Liver (tissue), 9 donors: ENCODE measurements around the gene REC114. TPM values are rescaled to one million over a fixed set of nuclear protein-coding genes. Genes with fewer than 3 reads are reported as not detected.

Source experiments
- DNase-seq: peaks from one replicate; pipeline ENCODE4 v3.0.0-alpha.2; 2017; ENCODE audit warnings: low spot score
- H3K27ac ChIP-seq, 2 donors: one replicate each; pipeline ENCODE4 v1.7.0; 2013; ENCODE audit warnings: inconsistent platforms in 2 of 2, low read length in 2 of 2, control low read depth in 1 of 2, low read depth in 1 of 2, mild to moderate bottlenecking in 1 of 2
- H3K27me3 ChIP-seq, 4 donors: one replicate each; pipeline versions ENCODE4 v1.6.1 to v1.7.0; 2013; ENCODE audit warnings: low read length in 3 of 4, inconsistent platforms in 1 of 4, mild to moderate bottlenecking in 1 of 4, moderate library complexity in 1 of 4; ENCODE audit not compliant: control insufficient read depth in 4 of 4, insufficient read depth in 4 of 4
- H3K36me3 ChIP-seq, 4 donors: one replicate each; pipeline versions ENCODE4 v1.6.1 to v1.7.0; 2013; ENCODE audit warnings: low read length in 3 of 4, mild to moderate bottlenecking in 3 of 4, low read depth in 1 of 4, moderate library complexity in 1 of 4; ENCODE audit not compliant: control insufficient read depth in 4 of 4, insufficient read depth in 3 of 4
- H3K4me1 ChIP-seq, 4 donors: one replicate each; pipeline versions ENCODE4 v1.6.1 to v1.7.0; 2013; ENCODE audit warnings: low read length in 3 of 4, mild to moderate bottlenecking in 3 of 4, moderate library complexity in 1 of 4; ENCODE audit not compliant: control insufficient read depth in 4 of 4, insufficient read depth in 4 of 4
- H3K4me3 ChIP-seq, 3 donors: one replicate each; pipeline versions ENCODE4 v1.6.1 to v1.7.0; 2013; ENCODE audit warnings: low read length in 3 of 3, control low read depth in 1 of 3, low read depth in 1 of 3, mild to moderate bottlenecking in 1 of 3
- H3K9ac ChIP-seq, 2 donors: one replicate each; pipeline ENCODE4 v1.7.0; 2013; ENCODE audit warnings: low read length in 2 of 2, mild to moderate bottlenecking in 2 of 2, moderate library complexity in 2 of 2, control low read depth in 1 of 2, low read depth in 1 of 2
- H3K9me3 ChIP-seq, 4 donors: one replicate each; pipeline versions ENCODE4 v1.6.1 to v1.7.0; 2013; ENCODE audit warnings: low read length in 3 of 4; ENCODE audit not compliant: control insufficient read depth in 4 of 4
- ATF3 ChIP-seq: IDR thresholded peaks from 2 replicates; pipeline ENCODE4 v1.6.1; 2016; ENCODE audit warnings: antibody characterized with exemption
- CTCF ChIP-seq: fragments of 150-350 bp; IDR thresholded peaks from 2 replicates; pipeline ENCODE4 v1.5.1; 2017; ENCODE audit warnings: improper control_type of control experiment, low read depth, low read length; ENCODE audit not compliant: missing input control
- EGR1 ChIP-seq, 2 donors: IDR thresholded peaks; 2 replicates each; pipeline ENCODE4 v1.6.1; 2016 to 2018; ENCODE audit warnings: antibody characterized with exemption in 2 of 2, low read depth in 2 of 2
- FOXA1 ChIP-seq: IDR thresholded peaks from 2 replicates; pipeline ENCODE4 v1.6.1; 2016; ENCODE audit warnings: antibody characterized with exemption
- FOXA2 ChIP-seq: IDR thresholded peaks from 2 replicates; pipeline ENCODE4 v1.6.1; 2016; ENCODE audit warnings: antibody characterized with exemption
- GABPA ChIP-seq, 2 donors: IDR thresholded peaks in 1 of 2; conservative IDR thresholded peaks in 1 of 2; 2 replicates each; pipeline ENCODE4 v1.6.1; 2016; ENCODE audit warnings: antibody characterized with exemption in 2 of 2, mild to moderate bottlenecking in 1 of 2, moderate library complexity in 1 of 2
- HNF4A ChIP-seq, 2 donors: conservative IDR thresholded peaks; 2 replicates each; pipeline ENCODE4 v1.6.1; 2016; ENCODE audit warnings: antibody characterized with exemption in 2 of 2, mild to moderate bottlenecking in 2 of 2
- HNF4G ChIP-seq: IDR thresholded peaks from 2 replicates; pipeline ENCODE4 v1.6.1; 2016; ENCODE audit warnings: antibody characterized with exemption
- JUND ChIP-seq, 2 donors: IDR thresholded peaks; 2 replicates each; pipeline ENCODE4 v1.6.1; 2016; ENCODE audit warnings: antibody characterized with exemption in 2 of 2
- MAX ChIP-seq: IDR thresholded peaks from 2 replicates; pipeline ENCODE4 v1.6.1; 2016; ENCODE audit warnings: antibody characterized with exemption
- NR2F2 ChIP-seq: IDR thresholded peaks from 2 replicates; pipeline ENCODE4 v1.6.1; 2016; ENCODE audit warnings: antibody characterized with exemption
- RAD21 ChIP-seq, 2 donors: IDR thresholded peaks; 2 replicates each; pipeline ENCODE4 v1.6.1; 2016; ENCODE audit warnings: antibody characterized with exemption in 2 of 2, mild to moderate bottlenecking in 2 of 2
- REST ChIP-seq: IDR thresholded peaks from 2 replicates; pipeline ENCODE4 v1.6.1; 2016; ENCODE audit warnings: antibody characterized with exemption, mild to moderate bottlenecking
- RXRA ChIP-seq, 2 donors: IDR thresholded peaks; 2 replicates each; pipeline ENCODE4 v1.6.1; 2017 to 2018; ENCODE audit warnings: antibody characterized with exemption in 2 of 2, mild to moderate bottlenecking in 1 of 2
- TAF1 ChIP-seq: conservative IDR thresholded peaks from 2 replicates; pipeline ENCODE4 v1.6.1; 2016; ENCODE audit warnings: antibody characterized with exemption, mild to moderate bottlenecking
- YY1 ChIP-seq: IDR thresholded peaks from 2 replicates; pipeline ENCODE4 v1.6.1; 2016; ENCODE audit warnings: antibody characterized with exemption, mild to moderate bottlenecking
- ZBTB33 ChIP-seq: IDR thresholded peaks from 2 replicates; pipeline ENCODE4 v1.6.1; 2016; ENCODE audit warnings: antibody characterized with exemption
- WGBS: extraction: QIAGEN DNeasy Blood & Tissue Kit; methylation state at CpG from one replicate; pipeline ENCODE4 v1.1.7; 2013; 5-methylcytosine and 5-hydroxymethylcytosine counted together
- polyA plus RNA-seq, 2 donors: library from polyadenylated mRNA; stranded (reverse) in 1 of 2; unstranded in 1 of 2; fragments of 200-250 nt in 1 of 2; fragments of >200 nt in 1 of 2; fragmentation: Nextera tagmentation in 1 of 2; extraction: Ambion mirVana in 1 of 2; gene quantifications; one replicate each; pipeline versions ENCODE4 v1.2.1 to v1.2.3, GENCODE V29; 2013 to 2015
- total RNA-seq, 2 donors: library from RNA; depleted of rRNA; stranded (reverse); fragments of >200 nt; gene quantifications; one replicate each; pipeline ENCODE4 v1.2.3, GENCODE V29; 2014
- donor health status: healthy.
- donor health status: healthy.
- donor health status: healthy.
- donor health status: healthy.
- donor health status: healthy.

Gene REC114
- total and polyA plus RNA-seq, 4 donors: not detected

- Histone ChIP-seq H3K4me1 (no peaks in the 10 kb centered on the region), H3K36me3 (no peaks in the 10 kb centered on the region), H3K9ac (no peak overlapping the region), H3K27ac (no peak overlapping the region), H3K4me3 (no peak overlapping the region), H3K27me3 (no peaks in the 10 kb centered on the region), H3K9me3 (no peaks in the 10 kb centered on the region)
- DNase-seq: no peak
- TF ChIP-seq MAX (no peak), CTCF (no peak), GABPA (IDR thresholded peaks at IDR 0.05 in 1 of 2, conservative IDR thresholded peaks at IDR 0.05 in 1 of 2) (no peak), FOXA1 (no peak), YY1 (no peak), HNF4A (conservative IDR thresholded peaks at IDR 0.05) (no peak), FOXA2 (no peak), TAF1 (no peak), HNF4G (no peak), RAD21 (IDR thresholded peaks at IDR 0.05) (no peak), JUND (IDR thresholded peaks at IDR 0.05) (no peak), REST (no peak), ATF3 (no peak), RXRA (IDR thresholded peaks at IDR 0.05) (no peak), EGR1 (IDR thresholded peaks at IDR 0.05; ENCODE audit: low read depth in 2 of 2) (no peak), NR2F2 (no peak), ZBTB33 (no peak)
These were observed 39.8 kb upstream of the REC114 start for GRCh38 chr15:73403171-73403570.

GRCh38 chr15:73414876-73415275 lies 28.1 kb upstream of the REC114 start:
- Histone ChIP-seq H3K27ac (no peak overlapping the region), H3K36me3 (no peaks in the 10 kb centered on the region), H3K9ac (no peak overlapping the region), H3K27me3 (no peaks in the 10 kb centered on the region), H3K9me3 (no peaks in the 10 kb centered on the region), H3K4me1 (no peaks in the 10 kb centered on the region), H3K4me3 (no peak overlapping the region)
- TF ChIP-seq RXRA (IDR thresholded peaks at IDR 0.05) (no peak), HNF4G (no peak), RAD21 (IDR thresholded peaks at IDR 0.05) (no peak), HNF4A (conservative IDR thresholded peaks at IDR 0.05) (no peak), GABPA (IDR thresholded peaks at IDR 0.05 in 1 of 2, conservative IDR thresholded peaks at IDR 0.05 in 1 of 2) (no peak), FOXA1 (no peak), TAF1 (no peak), CTCF (no peak), FOXA2 (no peak), EGR1 (IDR thresholded peaks at IDR 0.05; ENCODE audit: low read depth in 2 of 2) (no peak), ZBTB33 (no peak)
- 71% methylated on average over 3 of the region's 3 CpGs for WGBS
- DNase-seq: no peak
